ELF-1 (cell line): ENCODE results near the gene ATOX1.
"Not testable (repeated sequence)": the region's sequence is repeated elsewhere in the genome, so short reads cannot be mapped to it uniquely, and the experiment has no call there.

Source experiments
- DNase-seq: peaks from one replicate; pipeline ENCODE4 v3.0.0-alpha.2; 2016; ENCODE audit warnings: low read depth, low spot score

Gene ATOX1

GRCh38 chr5:151758430-151759241, at the start of gene ATOX1:
Gene ATOX1, minus strand, starts transcription at chr5:151758631. Its CDS starts 80 bp downstream, at chr5:151758551.
- DNase-seq: peak; percentile 97

GRCh38 chr5:151805414-151806223, 47.2 kb upstream of the ATOX1 start:
- DNase-seq: no peak

- no peak for DNase-seq
Observed at GRCh38 chr5:151800532-151800931, 42.1 kb upstream of the ATOX1 start.

- no peak for DNase-seq
Observed at GRCh38 chr5:151799407-151799806, 41.0 kb upstream of the ATOX1 start.

- no peak for DNase-seq
Observed at GRCh38 chr5:151798674-151799073, 40.2 kb upstream of the ATOX1 start.

- no peak for DNase-seq
Observed at GRCh38 chr5:151795426-151795825, 37.0 kb upstream of the ATOX1 start.

GRCh38 chr5:151793358-151793757, 34.9 kb upstream of the ATOX1 start:
- DNase-seq: no peak

GRCh38 chr5:151787817-151788216, 29.4 kb upstream of the ATOX1 start:
- no peak for DNase-seq

GRCh38 chr5:151786468-151786867, 28.0 kb upstream of the ATOX1 start:
- no peak for DNase-seq

- DNase-seq: no peak
Observed at GRCh38 chr5:151784141-151784540, 25.7 kb upstream of the ATOX1 start.

- DNase-seq: not testable (repeated sequence)
Observed at GRCh38 chr5:151783664-151784063, 25.2 kb upstream of the ATOX1 start.

- DNase-seq: no peak
Observed at GRCh38 chr5:151781201-151781600, 22.8 kb upstream of the ATOX1 start.

- peak; percentile 57 for DNase-seq
Observed at GRCh38 chr5:151780348-151780747, 21.9 kb upstream of the ATOX1 start.

GRCh38 chr5:151779531-151780125, 21.2 kb upstream of the ATOX1 start:
- DNase-seq: no peak

GRCh38 chr5:151775025-151775606, 16.7 kb upstream of the ATOX1 start:
- no peak for DNase-seq

- DNase-seq: no peak
Observed at GRCh38 chr5:151773951-151774350, 15.5 kb upstream of the ATOX1 start.

- no peak for DNase-seq
Observed at GRCh38 chr5:151772846-151773561, 14.6 kb upstream of the ATOX1 start.

- peak; percentile 80 for DNase-seq
Observed at GRCh38 chr5:151772029-151772845, 13.8 kb upstream of the ATOX1 start.

GRCh38 chr5:151771259-151772028, 13.0 kb upstream of the ATOX1 start, which contains the start of gene G3BP1:
Gene G3BP1, plus strand, starts transcription at chr5:151771954. Its CDS starts 14,667 bp downstream, at chr5:151786621.
- DNase-seq: peak; percentile 100
